SU-DHL-6 (cell line): ENCODE measurements around the gene CD9.

Experiments used
- H2AFZ ChIP-seq: fragments of 200-600 bp; sonication (generic); 2 replicates; pipeline ENCODE4 v1.6.1; 2014; ENCODE audit warnings: low read depth, mild to moderate bottlenecking, moderate library complexity, mixed read lengths, antibody characterized with exemption, low read length; ENCODE audit not compliant: severe bottlenecking
- H3F3A ChIP-seq: fragments of 200-600 bp; shearing (Covaris generic); 2 replicates; pipeline ENCODE4 v1.6.0; 2016; ENCODE audit warnings: antibody characterized with exemption, mild to moderate bottlenecking; ENCODE audit not compliant: insufficient read depth
- H3K27ac ChIP-seq: fragments of 200-600 bp; sonication (generic); 2 replicates; pipeline ENCODE4 v1.5.1; 2016; ENCODE audit warnings: low read depth, mild to moderate bottlenecking, low read length, moderate library complexity, mixed read lengths
- H3K27me3 ChIP-seq: fragments of 200-600 bp; sonication (generic), shearing (Covaris generic); 2 replicates; pipeline ENCODE4 v1.6.0; 2014; ENCODE audit warnings: mild to moderate bottlenecking, low read length
- H3K36me3 ChIP-seq: fragments of 200-600 bp; sonication (generic); 2 replicates; pipeline ENCODE4 v1.6.1; 2014; ENCODE audit warnings: mild to moderate bottlenecking, low read length, mixed read lengths
- H3K4me2 ChIP-seq: fragments of 300-600, 200-600 bp; shearing (Covaris generic), sonication (generic); 2 replicates; pipeline ENCODE4 v1.6.0; 2014; ENCODE audit warnings: low read length, low read depth, mild to moderate bottlenecking; ENCODE audit not compliant: poor library complexity, severe bottlenecking
- H3K4me3 ChIP-seq: fragments of 200-600 bp; sonication (generic); 2 replicates; pipeline ENCODE4 v1.5.1; 2014; ENCODE audit warnings: antibody characterized with exemption, low read length, mild to moderate bottlenecking, mixed read lengths; ENCODE audit not compliant: insufficient read depth, poor library complexity, severe bottlenecking
- H3K79me2 ChIP-seq: fragments of 200-600 bp; sonication (generic); 2 replicates; pipeline ENCODE4 v1.6.1; 2014; ENCODE audit warnings: mild to moderate bottlenecking, low read length, moderate library complexity; ENCODE audit not compliant: insufficient read depth
- H3K9ac ChIP-seq: fragments of 200-600 bp; sonication (generic); 2 replicates; pipeline ENCODE4 v1.7.0; 2014; ENCODE audit warnings: mild to moderate bottlenecking, low read length
- H3K9me2 ChIP-seq: fragments of 200-600 bp; sonication (generic); replicated peaks from 2 replicates; pipeline ENCODE4 v1.6.1; 2014; ENCODE audit warnings: low read length; ENCODE audit not compliant: insufficient read depth
- H3K9me3 ChIP-seq: fragments of 200-600 bp; sonication (generic); 2 replicates; pipeline ENCODE4 v1.6.1; 2014; ENCODE audit warnings: low read length, mixed read lengths; ENCODE audit not compliant: insufficient read depth
- H4K20me1 ChIP-seq: fragments of 200-600 bp; sonication (generic); 2 replicates; pipeline ENCODE4 v1.6.1; 2014; ENCODE audit warnings: low read depth, mild to moderate bottlenecking, antibody characterized with exemption, low read length, moderate library complexity, mixed read lengths
- CTCF ChIP-seq: fragments of 200-600 bp; sonication (generic); IDR thresholded peaks from one replicate; pipeline ENCODE4 v1.5.1; 2017; ENCODE audit warnings: antibody characterized with exemption, mild to moderate bottlenecking, low read length, moderate library complexity; ENCODE audit not compliant: insufficient read depth, poor library complexity, severe bottlenecking
- EZH2phosphoT487 ChIP-seq: fragments of 200-600 bp; sonication (generic), shearing (Covaris generic); conservative IDR thresholded peaks from 2 replicates; pipeline ENCODE4 v1.6.1; 2018; ENCODE audit warnings: mild to moderate bottlenecking, antibody characterized with exemption, low read length, moderate library complexity, mixed read lengths

The CD9 gene

GRCh38 chr12:6205144-6205539 lies 4.9 kb downstream of the CD9 start:
- TF ChIP-seq CTCF (no peak), EZH2phosphoT487 (no peak)
- no peak overlapping the region for H2AFZ ChIP-seq
- H3K9me2 ChIP-seq, result no peaks in the 10 kb centered on the region
- no peak overlapping the region for H3K4me3 ChIP-seq
- no peaks in the 10 kb centered on the region for H3K36me3 ChIP-seq
- no peaks in the 10 kb centered on the region for H3K79me2 ChIP-seq
- no peak overlapping the region for H3K4me2 ChIP-seq
- H4K20me1 ChIP-seq, result no peaks in the 10 kb centered on the region
- H3K9ac ChIP-seq, result no peak overlapping the region
- no peaks in the 10 kb centered on the region for H3K27me3 ChIP-seq
- H3F3A ChIP-seq, result no peaks in the 10 kb centered on the region
- H3K9me3 ChIP-seq, result no peaks in the 10 kb centered on the region
- H3K27ac ChIP-seq, result no peak overlapping the region

GRCh38 chr12:6205761-6206160 lies 5.6 kb downstream of the CD9 start:
- no peaks in the 10 kb centered on the region for H3K79me2 ChIP-seq
- TF ChIP-seq CTCF (no peak), EZH2phosphoT487 (no peak)
- no peaks in the 10 kb centered on the region for H4K20me1 ChIP-seq
- H3K9ac ChIP-seq, result no peak overlapping the region
- H3F3A ChIP-seq, result no peaks in the 10 kb centered on the region
- no peak overlapping the region for H3K4me2 ChIP-seq
- no peaks in the 10 kb centered on the region for H3K9me3 ChIP-seq
- no peaks in the 10 kb centered on the region for H3K9me2 ChIP-seq
- no peak overlapping the region for H3K27ac ChIP-seq
- H3K4me3 ChIP-seq, result no peak overlapping the region
- H2AFZ ChIP-seq, result no peak overlapping the region
- H3K27me3 ChIP-seq, result no peaks in the 10 kb centered on the region
- H3K36me3 ChIP-seq, result no peaks in the 10 kb centered on the region

GRCh38 chr12:6206327-6206726 lies 6.1 kb downstream of the CD9 start:
- Histone ChIP-seq H4K20me1 (no peaks in the 10 kb centered on the region), H3K9me2 (no peaks in the 10 kb centered on the region), H3K4me3 (no peak overlapping the region), H3K27me3 (no peaks in the 10 kb centered on the region), H3K27ac (no peak overlapping the region), H2AFZ (no peak overlapping the region), H3K4me2 (no peak overlapping the region), H3F3A (no peaks in the 10 kb centered on the region), H3K9me3 (no peaks in the 10 kb centered on the region), H3K36me3 (no peaks in the 10 kb centered on the region), H3K79me2 (no peaks in the 10 kb centered on the region), H3K9ac (no peak overlapping the region)
- no peak for TF ChIP-seq CTCF
- TF ChIP-seq EZH2phosphoT487, result no peak
